K562 (cell line): ENCODE measurements around the gene NUAK2. TPM values are rescaled to one million over a fixed set of nuclear protein-coding genes. Genes with fewer than 3 reads are reported as not detected.

Source experiments
- ARNT ChIP-seq, 2 experiments: fragments of 450-650 bp; IDR thresholded peaks; 2 replicates each; pipeline ENCODE4 v1.6.1; 2016; ENCODE audit warnings: mild to moderate bottlenecking in 1 of 2
- BRCA1 ChIP-seq, 2 experiments: fragments of 450-650 bp in 1 of 2; sonication (generic) in 1 of 2; formaldehyde crosslinking in 1 of 2; IDR thresholded peaks; 2 replicates each; pipeline versions ENCODE4 v1.5.0 to v1.6.1; 2017 to 2020; ENCODE audit warnings: mild to moderate bottlenecking in 1 of 2, missing genetic modification reagents in 1 of 2
- CREB1 ChIP-seq, 2 experiments: sonication (generic) in 1 of 2; formaldehyde crosslinking in 1 of 2; IDR thresholded peaks; 2 replicates each; pipeline versions ENCODE4 v1.6.1 to v1.8.0; 2012 to 2022; ENCODE audit warnings: inconsistent platforms in 1 of 2, mild to moderate bottlenecking in 1 of 2, missing genetic modification reagents in 1 of 2, moderate library complexity in 1 of 2
- LCOR ChIP-seq: sonication (generic); formaldehyde crosslinking; IDR thresholded peaks from 2 replicates; pipeline ENCODE4 v1.8.0; 2022; ENCODE audit warnings: mild to moderate bottlenecking, missing genetic modification reagents
- MCM2 ChIP-seq: fragments of 450-650 bp; IDR thresholded peaks from 2 replicates; pipeline ENCODE4 v1.6.1; 2017; ENCODE audit warnings: low read depth, mild to moderate bottlenecking
- MCM7 ChIP-seq, 2 experiments: fragments of 450-650 bp; IDR thresholded peaks; 2 replicates each; pipeline ENCODE4 v1.6.1; 2016 to 2018
- POU5F1 ChIP-seq: fragments of 150-350 bp; IDR thresholded peaks from 2 replicates; pipeline ENCODE4 v1.6.1; 2014; ENCODE audit warnings: borderline replicate concordance, low read length, low read depth, mild to moderate bottlenecking; ENCODE audit not compliant: partially characterized antibody
- SMC3 ChIP-seq: conservative IDR thresholded peaks from 2 replicates; pipeline ENCODE4 v1.6.1; 2011; ENCODE audit warnings: low read depth, low read length, improper control_type of control experiment; ENCODE audit not compliant: insufficient read depth
- SOX6 ChIP-seq: fragments of 450-650 bp; IDR thresholded peaks from 2 replicates; pipeline ENCODE4 v1.6.1; 2014; ENCODE audit warnings: mild to moderate bottlenecking
- TCF7L2 ChIP-seq: fragments of 150-350 bp; IDR thresholded peaks from 2 replicates; pipeline ENCODE4 v1.6.1; 2016; ENCODE audit warnings: low read depth, mild to moderate bottlenecking, low read length, moderate library complexity
- ZFP1 ChIP-seq: fragments of 450-650 bp; formaldehyde crosslinking; IDR thresholded peaks from 2 replicates; pipeline ENCODE4 v1.4.0; 2020; ENCODE audit warnings: mild to moderate bottlenecking, mixed read lengths
- polyA plus RNA-seq, 8 experiments: library from polyadenylated mRNA; depleted of rRNA in 4 of 8; stranded (reverse) in 5 of 8; unstranded in 3 of 8; fragments of >200 nt; fragmentation: Nextera tagmentation in 2 of 8; fragmentation: Illumina TruSeq in 1 of 8; extraction: Ambion mirVana in 2 of 8; extraction: Trizol in 1 of 8; gene quantifications; 2 replicates each; pipeline versions ENCODE4 v1.2.1 to v1.2.3, GENCODE V29; 2011 to 2014; ENCODE audit warnings: inconsistent platforms in 1 of 8, missing spikeins in 1 of 8
- total RNA-seq, 7 experiments: library from RNA; depleted of rRNA in 6 of 7; stranded (reverse); fragments of >200 nt in 6 of 7; fragmentation: Illumina TruSeq in 2 of 7; extraction: Trizol in 2 of 7; gene quantifications; 2 replicates each; pipeline versions ENCODE4 v1.2.1 to v1.2.3, GENCODE V29; 2011 to 2021; ENCODE audit warnings: low replicate concordance in 1 of 7
- TF ChIP-seq, protein P1 (sequence below), 2 experiments: fragments of 450-650 bp; IDR thresholded peaks; 2 replicates each; pipeline ENCODE4 v1.6.1; 2018; ENCODE audit warnings: mild to moderate bottlenecking in 2 of 2, low read depth in 1 of 2; ENCODE audit not compliant: partially characterized antibody in 2 of 2
- TF ChIP-seq, protein P2 (sequence below): fragments of 250-450 bp; sonication (Bioruptor Pico); IDR thresholded peaks from 2 replicates; pipeline ENCODE4 v1.5.0; 2021; ENCODE audit warnings: mild to moderate bottlenecking, borderline replicate concordance
- TF ChIP-seq, protein P3 (sequence below): sonication (generic); formaldehyde crosslinking; IDR thresholded peaks from 2 replicates; pipeline ENCODE4 v1.8.0; 2022; ENCODE audit warnings: missing genetic modification reagents, mild to moderate bottlenecking, moderate library complexity, borderline replicate concordance
- TF ChIP-seq, protein P4 (sequence below): fragments of 450-650 bp; IDR thresholded peaks from 2 replicates; pipeline ENCODE4 v1.6.1; 2018; ENCODE audit warnings: mild to moderate bottlenecking, low read depth; ENCODE audit not compliant: partially characterized antibody
- TF ChIP-seq, protein P5 (sequence below): fragments of 250-450 bp; sonication (Bioruptor Pico); IDR thresholded peaks from 2 replicates; pipeline ENCODE4 v1.4.0; 2020; ENCODE audit warnings: borderline replicate concordance

NUAK2 gene
- total and polyA plus RNA-seq, 9 of the 15 experiments (the other 6 are each of a cell fraction or from before 2014, with no cell fraction given) = 0.04 to 0.44 (median 0.14) TPM

DNA sequence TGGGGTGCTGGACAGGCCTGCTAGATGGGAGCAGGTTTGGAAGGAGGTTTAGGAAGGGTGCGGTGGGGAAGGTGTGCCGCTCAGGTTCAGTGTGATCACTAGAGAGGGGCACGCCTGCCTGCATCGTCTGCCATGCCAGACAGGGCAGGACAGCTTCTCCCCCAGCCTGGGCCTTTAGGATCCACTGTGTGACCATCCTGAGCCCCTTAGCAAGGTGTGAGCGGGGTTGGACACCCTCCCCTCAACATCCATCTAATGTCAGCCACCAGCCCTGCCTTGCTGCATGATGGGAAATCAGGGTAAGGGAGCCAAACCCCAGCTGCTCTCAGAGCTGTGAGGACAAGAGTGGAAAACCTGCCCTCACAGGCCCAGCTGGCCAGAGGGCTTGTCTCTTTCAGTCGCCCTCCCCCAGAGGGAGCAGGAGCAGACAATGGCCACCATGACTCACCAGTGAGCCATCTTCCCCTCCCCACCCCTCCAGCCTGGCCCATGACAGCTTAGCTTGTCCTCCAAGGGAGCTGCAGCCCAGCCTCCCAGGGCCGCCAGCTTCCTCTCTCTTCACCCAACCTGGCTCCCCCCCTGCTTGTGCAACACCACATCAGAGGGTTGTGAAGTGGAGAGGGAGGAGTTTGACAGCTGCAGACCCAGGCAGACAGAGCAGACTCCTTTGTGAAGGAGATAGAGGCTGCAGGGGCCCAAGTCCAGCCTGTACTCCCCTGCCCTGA lies 37.0 kb downstream of the NUAK2 start (continued):
- TF ChIP-seq, protein P1, sequence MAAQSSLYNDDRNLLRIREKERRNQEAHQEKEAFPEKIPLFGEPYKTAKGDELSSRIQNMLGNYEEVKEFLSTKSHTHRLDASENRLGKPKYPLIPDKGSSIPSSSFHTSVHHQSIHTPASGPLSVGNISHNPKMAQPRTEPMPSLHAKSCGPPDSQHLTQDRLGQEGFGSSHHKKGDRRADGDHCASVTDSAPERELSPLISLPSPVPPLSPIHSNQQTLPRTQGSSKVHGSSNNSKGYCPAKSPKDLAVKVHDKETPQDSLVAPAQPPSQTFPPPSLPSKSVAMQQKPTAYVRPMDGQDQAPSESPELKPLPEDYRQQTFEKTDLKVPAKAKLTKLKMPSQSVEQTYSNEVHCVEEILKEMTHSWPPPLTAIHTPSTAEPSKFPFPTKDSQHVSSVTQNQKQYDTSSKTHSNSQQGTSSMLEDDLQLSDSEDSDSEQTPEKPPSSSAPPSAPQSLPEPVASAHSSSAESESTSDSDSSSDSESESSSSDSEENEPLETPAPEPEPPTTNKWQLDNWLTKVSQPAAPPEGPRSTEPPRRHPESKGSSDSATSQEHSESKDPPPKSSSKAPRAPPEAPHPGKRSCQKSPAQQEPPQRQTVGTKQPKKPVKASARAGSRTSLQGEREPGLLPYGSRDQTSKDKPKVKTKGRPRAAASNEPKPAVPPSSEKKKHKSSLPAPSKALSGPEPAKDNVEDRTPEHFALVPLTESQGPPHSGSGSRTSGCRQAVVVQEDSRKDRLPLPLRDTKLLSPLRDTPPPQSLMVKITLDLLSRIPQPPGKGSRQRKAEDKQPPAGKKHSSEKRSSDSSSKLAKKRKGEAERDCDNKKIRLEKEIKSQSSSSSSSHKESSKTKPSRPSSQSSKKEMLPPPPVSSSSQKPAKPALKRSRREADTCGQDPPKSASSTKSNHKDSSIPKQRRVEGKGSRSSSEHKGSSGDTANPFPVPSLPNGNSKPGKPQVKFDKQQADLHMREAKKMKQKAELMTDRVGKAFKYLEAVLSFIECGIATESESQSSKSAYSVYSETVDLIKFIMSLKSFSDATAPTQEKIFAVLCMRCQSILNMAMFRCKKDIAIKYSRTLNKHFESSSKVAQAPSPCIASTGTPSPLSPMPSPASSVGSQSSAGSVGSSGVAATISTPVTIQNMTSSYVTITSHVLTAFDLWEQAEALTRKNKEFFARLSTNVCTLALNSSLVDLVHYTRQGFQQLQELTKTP (IDR thresholded peaks at IDR 0.05; ENCODE audit: low read depth in 1 of 2, partially characterized antibody in 2 of 2) = no peak
- TF ChIP-seq MCM2 (no peak), CREB1 (IDR thresholded peaks at IDR 0.05) (no peak), CREB1 (CRISPR knock-in tag; IDR thresholded peaks at IDR 0.05) (no peak; the same call in 1 of the 2 replicates), TCF7L2 (no peak), SOX6 (peak; percentile 92), POU5F1 (no peak), MCM7 (IDR thresholded peaks at IDR 0.05) (no peak), ZFP1 (CRISPR knock-in tag) (no peak), ARNT (IDR thresholded peaks at IDR 0.05) (peak in 1 of 2 experiments; percentile 41; a peak in 1 of 4 replicates), BRCA1 (IDR thresholded peaks at IDR 0.05) (no peak), BRCA1 (CRISPR knock-in tag; IDR thresholded peaks at IDR 0.05) (no peak), LCOR (CRISPR knock-in tag) (no peak), SMC3 (no peak)
- TF ChIP-seq, protein P2, sequence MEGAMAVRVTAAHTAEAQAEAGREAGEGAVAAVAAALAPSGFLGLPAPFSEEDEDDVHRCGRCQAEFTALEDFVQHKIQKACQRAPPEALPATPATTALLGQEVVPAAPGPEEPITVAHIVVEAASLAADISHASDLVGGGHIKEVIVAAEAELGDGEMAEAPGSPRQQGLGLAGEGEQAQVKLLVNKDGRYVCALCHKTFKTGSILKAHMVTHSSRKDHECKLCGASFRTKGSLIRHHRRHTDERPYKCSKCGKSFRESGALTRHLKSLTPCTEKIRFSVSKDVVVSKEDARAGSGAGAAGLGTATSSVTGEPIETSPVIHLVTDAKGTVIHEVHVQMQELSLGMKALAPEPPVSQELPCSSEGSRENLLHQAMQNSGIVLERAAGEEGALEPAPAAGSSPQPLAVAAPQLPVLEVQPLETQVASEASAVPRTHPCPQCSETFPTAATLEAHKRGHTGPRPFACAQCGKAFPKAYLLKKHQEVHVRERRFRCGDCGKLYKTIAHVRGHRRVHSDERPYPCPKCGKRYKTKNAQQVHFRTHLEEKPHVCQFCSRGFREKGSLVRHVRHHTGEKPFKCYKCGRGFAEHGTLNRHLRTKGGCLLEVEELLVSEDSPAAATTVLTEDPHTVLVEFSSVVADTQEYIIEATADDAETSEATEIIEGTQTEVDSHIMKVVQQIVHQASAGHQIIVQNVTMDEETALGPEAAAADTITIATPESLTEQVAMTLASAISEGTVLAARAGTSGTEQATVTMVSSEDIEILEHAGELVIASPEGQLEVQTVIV = no peak
- TF ChIP-seq, protein P3, sequence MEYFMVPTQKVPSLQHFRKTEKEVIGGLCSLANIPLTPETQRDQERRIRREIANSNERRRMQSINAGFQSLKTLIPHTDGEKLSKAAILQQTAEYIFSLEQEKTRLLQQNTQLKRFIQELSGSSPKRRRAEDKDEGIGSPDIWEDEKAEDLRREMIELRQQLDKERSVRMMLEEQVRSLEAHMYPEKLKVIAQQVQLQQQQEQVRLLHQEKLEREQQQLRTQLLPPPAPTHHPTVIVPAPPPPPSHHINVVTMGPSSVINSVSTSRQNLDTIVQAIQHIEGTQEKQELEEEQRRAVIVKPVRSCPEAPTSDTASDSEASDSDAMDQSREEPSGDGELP = peak; percentile 99
- TF ChIP-seq, protein P4, sequence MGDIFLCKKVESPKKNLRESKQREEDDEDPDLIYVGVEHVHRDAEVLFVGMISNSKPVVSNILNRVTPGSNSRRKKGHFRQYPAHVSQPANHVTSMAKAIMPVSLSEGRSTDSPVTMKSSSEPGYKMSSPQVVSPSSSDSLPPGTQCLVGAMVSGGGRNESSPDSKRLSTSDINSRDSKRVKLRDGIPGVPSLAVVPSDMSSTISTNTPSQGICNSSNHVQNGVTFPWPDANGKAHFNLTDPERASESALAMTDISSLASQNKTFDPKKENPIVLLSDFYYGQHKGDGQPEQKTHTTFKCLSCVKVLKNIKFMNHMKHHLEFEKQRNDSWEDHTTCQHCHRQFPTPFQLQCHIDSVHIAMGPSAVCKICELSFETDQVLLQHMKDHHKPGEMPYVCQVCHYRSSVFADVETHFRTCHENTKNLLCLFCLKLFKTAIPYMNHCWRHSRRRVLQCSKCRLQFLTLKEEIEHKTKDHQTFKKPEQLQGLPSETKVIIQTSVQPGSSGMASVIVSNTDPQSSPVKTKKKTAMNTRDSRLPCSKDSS = no peak
- TF ChIP-seq, protein P5, sequence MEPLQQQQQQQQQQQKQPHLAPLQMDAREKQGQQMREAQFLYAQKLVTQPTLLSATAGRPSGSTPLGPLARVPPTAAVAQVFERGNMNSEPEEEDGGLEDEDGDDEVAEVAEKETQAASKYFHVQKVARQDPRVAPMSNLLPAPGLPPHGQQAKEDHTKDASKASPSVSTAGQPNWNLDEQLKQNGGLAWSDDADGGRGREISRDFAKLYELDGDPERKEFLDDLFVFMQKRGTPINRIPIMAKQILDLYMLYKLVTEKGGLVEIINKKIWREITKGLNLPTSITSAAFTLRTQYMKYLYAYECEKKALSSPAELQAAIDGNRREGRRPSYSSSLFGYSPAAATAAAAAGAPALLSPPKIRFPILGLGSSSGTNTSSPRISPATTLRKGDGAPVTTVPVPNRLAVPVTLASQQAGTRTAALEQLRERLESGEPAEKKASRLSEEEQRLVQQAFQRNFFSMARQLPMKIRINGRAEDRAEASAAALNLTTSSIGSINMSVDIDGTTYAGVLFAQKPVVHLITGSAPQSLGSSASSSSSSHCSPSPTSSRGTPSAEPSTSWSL (CRISPR knock-in tag) = no peak
